DOHH2 (cell line): ENCODE measurements around the gene UBE2K.

Experiments used
- EZH2phosphoT487 ChIP-seq: fragments of 200-600 bp; sonication (generic); IDR thresholded peaks from 2 replicates; pipeline ENCODE4 v1.6.1; 2017; ENCODE audit warnings: borderline replicate concordance, mild to moderate bottlenecking, antibody characterized with exemption, low read length, moderate library complexity, mixed read lengths
- TF ChIP-seq, protein P1 (sequence below): fragments of 200-600 bp; sonication (generic); IDR thresholded peaks from one replicate; pipeline ENCODE4 v1.5.1; 2014; ENCODE audit warnings: antibody characterized with exemption, mild to moderate bottlenecking, low read depth, low read length; ENCODE audit not compliant: poor library complexity, severe bottlenecking

- TF ChIP-seq, protein P1, sequence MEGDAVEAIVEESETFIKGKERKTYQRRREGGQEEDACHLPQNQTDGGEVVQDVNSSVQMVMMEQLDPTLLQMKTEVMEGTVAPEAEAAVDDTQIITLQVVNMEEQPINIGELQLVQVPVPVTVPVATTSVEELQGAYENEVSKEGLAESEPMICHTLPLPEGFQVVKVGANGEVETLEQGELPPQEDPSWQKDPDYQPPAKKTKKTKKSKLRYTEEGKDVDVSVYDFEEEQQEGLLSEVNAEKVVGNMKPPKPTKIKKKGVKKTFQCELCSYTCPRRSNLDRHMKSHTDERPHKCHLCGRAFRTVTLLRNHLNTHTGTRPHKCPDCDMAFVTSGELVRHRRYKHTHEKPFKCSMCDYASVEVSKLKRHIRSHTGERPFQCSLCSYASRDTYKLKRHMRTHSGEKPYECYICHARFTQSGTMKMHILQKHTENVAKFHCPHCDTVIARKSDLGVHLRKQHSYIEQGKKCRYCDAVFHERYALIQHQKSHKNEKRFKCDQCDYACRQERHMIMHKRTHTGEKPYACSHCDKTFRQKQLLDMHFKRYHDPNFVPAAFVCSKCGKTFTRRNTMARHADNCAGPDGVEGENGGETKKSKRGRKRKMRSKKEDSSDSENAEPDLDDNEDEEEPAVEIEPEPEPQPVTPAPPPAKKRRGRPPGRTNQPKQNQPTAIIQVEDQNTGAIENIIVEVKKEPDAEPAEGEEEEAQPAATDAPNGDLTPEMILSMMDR: no peak
- TF ChIP-seq EZH2phosphoT487: no peak
Observed at GRCh38 chr4:39770005-39770404, 72.1 kb downstream of the UBE2K start.
